ENCODE measurements around the gene LRP1. TPM values are rescaled to one million over a fixed set of nuclear protein-coding genes. Genes with fewer than 3 reads are reported as not detected.

LRP1 gene
- total RNA-seq, 2 experiments from 2014 or later, result 0.33 to 0.85 TPM

GRCh38 chr12:57231276-57232021 is 103.2 kb downstream of the LRP1 start:
- ATAC-seq (no peak), DNase-seq (no peak)
- no peaks in the 10 kb centered on the region for H3K9me3 Mint-ChIP-seq (ENCODE audit: low read depth)
- H3K27me3 Mint-ChIP-seq, result peaks cover 14% of the 10 kb centered on the region
- H3K4me3 Mint-ChIP-seq, result peak overlapping the region; percentile 95
- H3K27ac Mint-ChIP-seq, result peak overlapping the region; percentile 94
- H3K36me3 Mint-ChIP-seq, result peaks cover 37% of the 10 kb centered on the region
- H3K4me1 Mint-ChIP-seq, result peaks cover 48% of the 10 kb centered on the region
- CTCF ChIA-PET, result interaction anchor here (1.7 to 13.2 kb wide), 4 partner anchors 9 to 120 kb away, joined by 10 to 540 read pairs (median 130); partner anchors contain the start of genes NXPH4 and STAT6

DNA sequence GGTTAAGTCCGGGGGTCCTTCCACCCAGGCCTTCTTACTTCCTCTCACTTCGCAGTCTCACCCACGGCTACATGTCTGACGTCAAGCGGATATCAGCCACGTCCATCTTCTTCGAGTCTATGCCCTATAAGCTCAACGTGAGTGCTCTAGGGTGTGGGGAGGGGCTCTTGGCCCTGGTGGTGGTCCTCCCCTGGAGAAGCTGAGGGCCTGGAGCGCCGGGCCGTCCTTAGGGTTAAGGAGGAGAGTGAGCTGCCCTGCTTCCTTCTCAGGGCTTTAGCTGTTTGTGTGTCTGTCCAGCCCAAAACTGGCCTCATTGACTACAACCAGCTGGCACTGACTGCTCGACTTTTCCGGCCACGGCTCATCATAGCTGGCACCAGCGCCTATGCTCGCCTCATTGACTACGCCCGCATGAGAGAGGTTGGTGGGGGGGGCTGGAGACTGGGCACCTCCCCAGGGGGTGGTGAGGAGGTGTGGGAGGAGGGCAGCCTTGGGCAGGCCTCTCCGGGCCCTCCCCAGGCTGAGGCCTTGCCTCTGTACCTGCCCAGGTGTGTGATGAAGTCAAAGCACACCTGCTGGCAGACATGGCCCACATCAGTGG is 104.0 kb downstream of the LRP1 start:
- Mint-ChIP-seq H3K9me3 (ENCODE audit: low read depth) (no peaks in the 10 kb centered on the region), H3K4me1 (peaks cover 45% of the 10 kb centered on the region), H3K4me3 (no peak overlapping the region), H3K36me3 (peaks cover 37% of the 10 kb centered on the region), H3K27ac (no peak overlapping the region), H3K27me3 (peaks cover 16% of the 10 kb centered on the region)
- no peak for DNase-seq
- CTCF ChIA-PET, result interaction anchor here (1.9 to 13.2 kb wide), 3 partner anchors 7 to 16 kb away, joined by 5 to 540 read pairs (median 248); partner anchors contain the start of gene NXPH4
- no peak for ATAC-seq

DNA sequence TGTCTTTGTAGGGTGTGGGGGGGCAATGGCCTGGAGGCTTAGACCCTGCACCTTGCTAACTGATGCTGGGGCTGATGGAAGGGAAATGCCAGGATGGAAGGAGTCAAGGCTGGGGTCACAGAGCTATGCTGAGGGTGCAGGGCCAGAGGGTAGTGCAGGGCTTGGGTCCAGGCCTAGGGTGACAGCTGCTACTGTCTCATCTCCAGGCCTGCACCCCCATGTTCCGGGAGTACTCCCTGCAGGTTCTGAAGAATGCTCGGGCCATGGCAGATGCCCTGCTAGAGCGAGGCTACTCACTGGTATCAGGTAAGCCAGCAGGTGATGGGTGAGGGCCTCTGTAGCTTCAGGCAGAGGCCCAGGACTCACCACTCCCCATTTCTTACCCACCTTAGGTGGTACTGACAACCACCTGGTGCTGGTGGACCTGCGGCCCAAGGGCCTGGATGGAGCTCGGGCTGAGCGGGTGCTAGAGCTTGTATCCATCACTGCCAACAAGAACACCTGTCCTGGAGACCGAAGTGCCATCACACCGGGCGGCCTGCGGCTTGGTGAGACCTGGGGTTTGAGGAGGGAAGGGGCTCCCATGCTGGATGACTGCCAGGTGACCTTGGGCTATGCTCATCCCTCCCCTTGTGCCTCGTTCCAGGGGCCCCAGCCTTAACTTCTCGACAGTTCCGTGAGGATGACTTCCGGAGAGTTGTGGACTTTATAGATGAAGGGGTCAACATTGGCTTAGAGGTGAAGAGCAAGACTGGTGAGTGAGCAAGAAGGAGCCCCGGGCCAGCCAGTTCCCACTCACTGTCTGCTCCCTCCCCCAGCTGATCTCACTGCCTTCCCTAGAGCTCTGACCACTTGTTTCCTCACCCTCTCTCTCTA is 105.3 kb downstream of the LRP1 start:
- Mint-ChIP-seq H3K4me1 (peaks cover 43% of the 10 kb centered on the region), H3K36me3 (peaks cover 37% of the 10 kb centered on the region), H3K27me3 (peaks cover 22% of the 10 kb centered on the region), H3K4me3 (no peak overlapping the region), H3K27ac (no peak overlapping the region), H3K9me3 (ENCODE audit: low read depth) (no peaks in the 10 kb centered on the region)
- CTCF ChIA-PET, result interaction anchor here (1.0 to 13.2 kb wide), 4 partner anchors 7 to 18 kb away, joined by 5 to 540 read pairs (median 127); partner anchors contain the start of gene NXPH4
- DNase-seq (no peak), ATAC-seq (no peak)

DNA sequence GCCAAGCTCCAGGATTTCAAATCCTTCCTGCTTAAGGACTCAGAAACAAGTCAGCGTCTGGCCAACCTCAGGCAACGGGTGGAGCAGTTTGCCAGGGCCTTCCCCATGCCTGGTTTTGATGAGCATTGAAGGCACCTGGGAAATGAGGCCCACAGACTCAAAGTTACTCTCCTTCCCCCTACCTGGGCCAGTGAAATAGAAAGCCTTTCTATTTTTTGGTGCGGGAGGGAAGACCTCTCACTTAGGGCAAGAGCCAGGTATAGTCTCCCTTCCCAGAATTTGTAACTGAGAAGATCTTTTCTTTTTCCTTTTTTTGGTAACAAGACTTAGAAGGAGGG is 105.9 kb downstream of the LRP1 start:
- Mint-ChIP-seq H3K27me3 (peaks cover 26% of the 10 kb centered on the region), H3K36me3 (peaks cover 37% of the 10 kb centered on the region), H3K4me3 (no peak overlapping the region), H3K4me1 (peaks cover 42% of the 10 kb centered on the region), H3K9me3 (ENCODE audit: low read depth) (no peaks in the 10 kb centered on the region), H3K27ac (no peak overlapping the region)
- DNase-seq, result no peak
- ATAC-seq, result no peak
- CTCF ChIA-PET, result interaction anchor here (1.9 to 13.2 kb wide), 3 partner anchors 6 to 18 kb away, joined by 5 to 540 read pairs (median 248); partner anchors contain the start of gene NXPH4

DNA sequence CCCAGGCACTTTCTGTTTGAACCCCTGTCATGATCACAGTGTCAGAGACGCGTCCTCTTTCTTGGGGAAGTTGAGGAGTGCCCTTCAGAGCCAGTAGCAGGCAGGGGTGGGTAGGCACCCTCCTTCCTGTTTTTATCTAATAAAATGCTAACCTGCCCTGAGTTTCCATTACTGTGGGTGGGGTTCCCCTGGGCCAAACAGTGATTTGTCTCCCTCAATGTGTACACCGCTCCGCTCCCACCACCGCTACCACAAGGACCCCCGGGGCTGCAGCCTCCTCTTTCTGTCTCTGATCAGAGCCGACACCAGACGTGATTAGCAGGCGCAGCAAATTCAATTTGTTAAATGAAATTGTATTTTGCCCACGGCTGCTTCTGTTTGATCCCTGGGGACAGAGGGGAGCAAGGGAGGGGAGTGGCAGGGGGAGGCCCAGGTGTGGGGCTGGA is 106.3 kb downstream of the LRP1 start:
- H3K27ac Mint-ChIP-seq, result no peak overlapping the region
- DNase-seq, result no peak
- peaks cover 44% of the 10 kb centered on the region for H3K4me1 Mint-ChIP-seq
- peaks cover 36% of the 10 kb centered on the region for H3K36me3 Mint-ChIP-seq
- CTCF ChIA-PET, result interaction anchor here (19.2 kb wide), 1 partner anchor 22 kb away, joined by 647 read pairs; the partner anchor contains the start of gene NXPH4
- H3K27me3 Mint-ChIP-seq, result peaks cover 28% of the 10 kb centered on the region
- no peak for ATAC-seq
- H3K4me3 Mint-ChIP-seq, result no peak overlapping the region
- H3K9me3 Mint-ChIP-seq (ENCODE audit: low read depth), result no peaks in the 10 kb centered on the region

- DNase-seq (no peak), ATAC-seq (no peak)
- Mint-ChIP-seq H3K36me3 (peaks cover 34% of the 10 kb centered on the region), H3K4me3 (no peak overlapping the region), H3K27ac (no peak overlapping the region), H3K4me1 (peaks cover 45% of the 10 kb centered on the region), H3K27me3 (peaks cover 29% of the 10 kb centered on the region), H3K9me3 (ENCODE audit: low read depth) (no peaks in the 10 kb centered on the region)
- CTCF ChIA-PET, result interaction anchor here (11.0 to 19.2 kb wide), 2 partner anchors 8 to 22 kb away, joined by 540 to 647 read pairs; partner anchors contain the start of genes NXPH4 and SHMT2
These were observed 106.9 kb downstream of the LRP1 start for GRCh38 chr12:57235017-57235727.

DNA sequence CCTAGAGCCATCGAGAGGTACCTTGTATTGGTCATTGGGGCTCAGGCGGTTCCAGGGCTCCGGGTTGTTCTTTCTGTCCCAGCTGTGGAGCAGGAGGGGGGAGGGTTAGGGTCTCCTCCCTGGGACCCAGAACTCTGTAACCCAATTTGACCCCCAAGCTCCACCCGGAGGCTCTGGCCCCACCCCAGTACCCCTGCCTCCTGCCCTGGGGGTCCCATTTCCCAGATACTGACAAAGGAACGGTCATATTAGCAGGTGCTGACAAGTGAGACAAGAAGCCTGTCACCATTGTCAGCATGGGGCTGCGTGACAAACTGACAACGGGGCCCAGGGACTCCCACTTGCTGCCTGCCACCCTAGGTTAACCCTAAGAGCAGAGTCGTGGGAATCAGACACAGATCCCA is 107.4 kb downstream of the LRP1 start:
- peaks cover 29% of the 10 kb centered on the region for H3K36me3 Mint-ChIP-seq
- ATAC-seq, result no peak
- no peak overlapping the region for H3K27ac Mint-ChIP-seq
- H3K4me3 Mint-ChIP-seq, result no peak overlapping the region
- H3K27me3 Mint-ChIP-seq, result peaks cover 33% of the 10 kb centered on the region
- CTCF ChIA-PET, result interaction anchor here (11.0 to 19.2 kb wide), 2 partner anchors 8 to 23 kb away, joined by 540 to 647 read pairs; partner anchors contain the start of genes NXPH4 and SHMT2
- H3K4me1 Mint-ChIP-seq, result peaks cover 45% of the 10 kb centered on the region
- no peak for DNase-seq
- H3K9me3 Mint-ChIP-seq (ENCODE audit: low read depth), result no peaks in the 10 kb centered on the region

DNA sequence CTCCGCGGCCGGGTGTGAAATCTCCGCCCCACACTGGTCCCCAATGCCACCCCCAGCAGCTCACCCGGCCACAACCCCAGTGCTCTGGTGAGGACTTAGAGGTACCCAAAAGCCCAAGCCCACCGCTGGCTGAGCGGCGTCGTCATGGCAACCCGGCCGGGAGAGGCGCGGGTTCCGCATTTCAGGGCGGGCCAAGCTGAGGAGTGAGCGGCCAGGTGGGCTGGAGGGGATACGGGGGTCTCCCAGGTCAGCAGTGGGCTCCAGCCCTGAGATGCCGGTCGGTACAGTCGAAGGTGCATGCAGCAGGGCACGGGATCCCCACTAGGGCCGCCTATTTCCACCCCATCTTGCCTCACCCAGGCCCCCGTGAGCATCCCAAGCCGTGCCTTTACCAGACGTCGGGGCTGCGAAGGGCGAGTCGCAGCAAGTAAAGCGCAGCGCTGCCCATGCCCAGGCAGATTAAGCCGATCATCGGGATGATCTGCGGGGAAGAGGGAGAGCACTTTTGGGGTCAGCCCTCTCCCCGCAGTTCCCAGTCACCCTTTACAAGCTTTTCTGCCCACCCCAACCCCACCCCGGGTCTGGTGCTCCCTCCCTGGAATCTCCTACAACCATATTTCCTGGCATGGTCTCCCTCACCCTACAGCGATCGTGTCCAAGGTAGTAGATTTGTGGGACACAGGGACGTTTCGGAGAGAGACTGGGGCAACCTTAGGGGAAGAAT is 108.1 kb downstream of the LRP1 start:
- H3K9me3 Mint-ChIP-seq (ENCODE audit: low read depth), result no peaks in the 10 kb centered on the region
- H3K36me3 Mint-ChIP-seq, result peaks cover 28% of the 10 kb centered on the region
- DNase-seq (no peak), ATAC-seq (no peak)
- H3K27ac Mint-ChIP-seq, result no peak overlapping the region
- H3K27me3 Mint-ChIP-seq, result peaks cover 40% of the 10 kb centered on the region
- H3K4me1 Mint-ChIP-seq, result peaks cover 42% of the 10 kb centered on the region
- H3K4me3 Mint-ChIP-seq, result no peak overlapping the region
- CTCF ChIA-PET, result interaction anchor here (7.2 to 19.2 kb wide), 4 partner anchors 9 to 221 kb away, joined by 72 to 647 read pairs (median 342); partner anchors contain the start of genes GLI1, INHBE, LRP1 and NXPH4

DNA sequence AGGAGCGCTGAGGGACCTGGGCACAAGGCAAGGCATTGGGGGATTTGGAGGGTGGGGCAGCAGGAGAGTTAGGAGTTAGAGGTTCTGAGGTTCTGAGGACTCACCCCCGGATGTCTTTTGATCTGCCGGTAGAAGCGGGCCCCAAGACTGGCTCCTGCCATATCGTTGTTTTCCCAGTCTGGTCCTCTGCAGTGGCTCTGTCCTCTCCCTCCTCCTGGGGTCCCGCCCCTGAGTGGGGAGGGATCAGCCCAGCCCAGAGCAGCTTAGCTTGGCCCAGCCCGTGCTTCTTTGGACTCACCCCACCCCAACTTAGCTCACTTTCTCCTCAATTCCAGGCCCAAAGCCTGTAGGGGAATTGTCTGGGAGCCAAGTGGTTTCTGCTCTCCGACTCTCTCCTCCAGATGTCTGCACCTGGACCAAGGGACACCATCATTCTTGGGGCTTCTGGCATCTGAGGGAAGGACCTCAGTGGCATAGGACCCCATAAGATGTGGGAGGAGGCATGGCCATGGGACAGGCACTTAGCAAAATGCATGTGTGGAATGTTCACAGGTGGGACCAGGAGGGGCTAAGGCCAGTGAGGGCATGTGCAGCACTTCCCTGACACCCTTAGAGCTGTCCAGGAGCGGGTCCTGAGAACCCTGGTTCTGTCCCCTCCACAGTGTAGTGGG is 108.8 kb downstream of the LRP1 start:
- Mint-ChIP-seq H3K9me3 (ENCODE audit: low read depth) (no peaks in the 10 kb centered on the region), H3K27ac (no peak overlapping the region), H3K36me3 (peaks cover 23% of the 10 kb centered on the region), H3K4me1 (peaks cover 42% of the 10 kb centered on the region), H3K27me3 (peaks cover 47% of the 10 kb centered on the region), H3K4me3 (no peak overlapping the region)
- DNase-seq (no peak), ATAC-seq (no peak)
- CTCF ChIA-PET, result interaction anchor here (7.2 to 19.2 kb wide), 4 partner anchors 10 to 220 kb away, joined by 72 to 647 read pairs (median 342); partner anchors contain the start of genes GLI1, INHBE, LRP1 and NXPH4

DNA sequence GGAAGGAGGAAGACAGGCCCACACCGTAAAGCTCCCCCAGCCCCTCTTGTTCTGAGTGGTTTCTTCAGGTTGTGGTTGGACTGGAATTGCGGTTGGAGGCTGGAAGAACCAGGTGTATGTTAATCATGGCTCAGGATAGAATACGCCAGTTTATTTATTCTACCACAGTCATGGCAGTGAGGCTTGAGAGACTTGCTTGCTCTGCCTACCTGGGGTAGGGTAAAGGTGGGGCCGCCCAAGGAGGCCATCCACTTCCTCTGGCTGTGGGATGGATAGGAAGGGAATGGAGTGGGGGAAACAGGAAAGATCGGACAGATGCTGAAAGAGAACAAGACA is 109.3 kb downstream of the LRP1 start:
- H3K27ac Mint-ChIP-seq, result no peak overlapping the region
- H3K36me3 Mint-ChIP-seq, result peaks cover 20% of the 10 kb centered on the region
- H3K9me3 Mint-ChIP-seq (ENCODE audit: low read depth), result no peaks in the 10 kb centered on the region
- H3K4me1 Mint-ChIP-seq, result peaks cover 44% of the 10 kb centered on the region
- ATAC-seq, result no peak
- H3K27me3 Mint-ChIP-seq, result peaks cover 50% of the 10 kb centered on the region
- no peak overlapping the region for H3K4me3 Mint-ChIP-seq
- DNase-seq, result no peak
- CTCF ChIA-PET, result interaction anchor here (1.8 to 19.2 kb wide), 6 partner anchors 10 to 220 kb away, joined by 8 to 647 read pairs (median 108); partner anchors contain the start of genes GLI1, INHBE, LRP1 and NXPH4
